Measurements from ENCODE around the gene PCF11. TPM values are rescaled to one million over a fixed set of nuclear protein-coding genes. Genes with fewer than 3 reads are reported as not detected.

PCF11 gene
- total RNA-seq, 1 experiment from 2014 or later: 41.7 TPM

DNA sequence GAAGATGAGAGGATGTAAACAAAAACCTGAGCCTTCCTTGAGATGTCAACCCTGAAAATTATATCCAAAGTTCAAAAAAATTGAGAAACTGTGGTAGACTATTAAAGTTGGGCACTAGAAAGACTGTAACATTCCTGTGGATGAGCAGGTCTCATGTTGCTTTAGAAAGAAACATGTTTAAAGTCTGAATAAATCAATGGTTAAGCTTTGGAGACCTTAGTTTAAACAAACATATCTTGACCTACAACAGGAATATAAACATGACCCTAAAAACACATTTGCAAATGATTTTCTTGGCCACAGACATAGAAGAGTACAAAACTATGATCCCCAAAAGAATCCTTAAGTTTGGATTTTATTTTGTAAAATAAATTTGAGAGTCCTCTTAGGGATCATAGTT is 38.1 kb upstream of the PCF11 start:
- no peak overlapping the region for H3K27ac ChIP-seq (ENCODE audit: low read length)
- POLR2A ChIA-PET (ENCODE audit: unreplicated experiment): no interaction called here
- no peak overlapping the region for H2AFZ ChIP-seq (ENCODE audit: low read length)
- H3K4me1 ChIP-seq (ENCODE audit: insufficient read depth, low read length): no peaks in the 10 kb centered on the region
- no peaks in the 10 kb centered on the region for H3K79me2 ChIP-seq (ENCODE audit: low read length)
- H3K36me3 ChIP-seq (ENCODE audit: low read depth, low read length): no peaks in the 10 kb centered on the region
- no TSS peak for BruUV-seq (replicated peaks)
- no peaks in the 10 kb centered on the region for H3K9me2 ChIP-seq (replicated peaks; ENCODE audit: low read length)
- DNase-seq (no peak), ATAC-seq (no peak)
- H3K4me3 ChIP-seq (ENCODE audit: low read length): no peak overlapping the region
- CTCF ChIA-PET: no interaction called here
- intact Hi-C loops (cut with micrococcal nuclease): no loop called here
- H3K9me3 ChIP-seq (ENCODE audit: low read length): no peaks in the 10 kb centered on the region
- no peak overlapping the region for H3K9ac ChIP-seq (ENCODE audit: low read length)
- no peaks in the 10 kb centered on the region for H3K27me3 ChIP-seq (ENCODE audit: low read length)
- no peak for TF ChIP-seq EZH2 (IDR thresholded peaks at IDR 0.05; ENCODE audit: low read length, unreplicated experiment)
- TF ChIP-seq, protein P1, sequence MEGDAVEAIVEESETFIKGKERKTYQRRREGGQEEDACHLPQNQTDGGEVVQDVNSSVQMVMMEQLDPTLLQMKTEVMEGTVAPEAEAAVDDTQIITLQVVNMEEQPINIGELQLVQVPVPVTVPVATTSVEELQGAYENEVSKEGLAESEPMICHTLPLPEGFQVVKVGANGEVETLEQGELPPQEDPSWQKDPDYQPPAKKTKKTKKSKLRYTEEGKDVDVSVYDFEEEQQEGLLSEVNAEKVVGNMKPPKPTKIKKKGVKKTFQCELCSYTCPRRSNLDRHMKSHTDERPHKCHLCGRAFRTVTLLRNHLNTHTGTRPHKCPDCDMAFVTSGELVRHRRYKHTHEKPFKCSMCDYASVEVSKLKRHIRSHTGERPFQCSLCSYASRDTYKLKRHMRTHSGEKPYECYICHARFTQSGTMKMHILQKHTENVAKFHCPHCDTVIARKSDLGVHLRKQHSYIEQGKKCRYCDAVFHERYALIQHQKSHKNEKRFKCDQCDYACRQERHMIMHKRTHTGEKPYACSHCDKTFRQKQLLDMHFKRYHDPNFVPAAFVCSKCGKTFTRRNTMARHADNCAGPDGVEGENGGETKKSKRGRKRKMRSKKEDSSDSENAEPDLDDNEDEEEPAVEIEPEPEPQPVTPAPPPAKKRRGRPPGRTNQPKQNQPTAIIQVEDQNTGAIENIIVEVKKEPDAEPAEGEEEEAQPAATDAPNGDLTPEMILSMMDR (conservative IDR thresholded peaks at IDR 0.05; ENCODE audit: low read depth, low read length): no peak
- no peak for TF ChIP-seq EZH2phosphoT487 (IDR thresholded peaks at IDR 0.05; ENCODE audit: borderline replicate concordance, low read length)
- no peaks in the 10 kb centered on the region for H4K20me1 ChIP-seq (ENCODE audit: low read length)
- no peaks in the 10 kb centered on the region for H3F3A ChIP-seq (ENCODE audit: low read length, unreplicated experiment)
- no peak overlapping the region for H3K4me2 ChIP-seq (ENCODE audit: low read length)

DNA sequence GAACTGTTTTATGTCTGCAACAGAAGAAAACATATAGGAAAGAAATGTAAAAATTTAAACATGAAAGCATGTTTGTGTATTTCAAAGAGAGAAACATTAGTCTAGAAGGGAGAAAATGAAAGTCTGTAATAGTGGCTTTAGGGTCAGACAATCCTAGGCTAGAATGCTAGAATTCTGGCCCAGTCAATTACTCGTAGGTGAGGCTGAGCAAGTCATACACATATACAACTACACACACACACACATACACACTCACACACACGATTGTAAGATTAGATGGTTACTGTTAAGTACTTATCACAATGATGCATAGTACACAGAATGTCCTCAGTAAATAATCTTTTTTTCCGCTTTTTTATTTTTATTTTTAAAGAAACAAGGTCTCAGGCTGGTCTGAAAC is 37.7 kb upstream of the PCF11 start:
- no peaks in the 10 kb centered on the region for H3K9me3 ChIP-seq (ENCODE audit: low read length)
- no peak for TF ChIP-seq EZH2phosphoT487 (IDR thresholded peaks at IDR 0.05; ENCODE audit: borderline replicate concordance, low read length)
- TF ChIP-seq EZH2 (IDR thresholded peaks at IDR 0.05; ENCODE audit: low read length, unreplicated experiment): no peak
- TF ChIP-seq, protein P1 (conservative IDR thresholded peaks at IDR 0.05; ENCODE audit: low read depth, low read length): no peak
- no peak overlapping the region for H3K9ac ChIP-seq (ENCODE audit: low read length)
- no TSS peak for BruUV-seq (replicated peaks)
- H3K27ac ChIP-seq (ENCODE audit: low read length): no peak overlapping the region
- H2AFZ ChIP-seq (ENCODE audit: low read length): 0 out of 2 replicates have a peak overlapping the region, but pooled peaks have one; percentile 2
- no peak overlapping the region for H3K4me2 ChIP-seq (ENCODE audit: low read length)
- ChIA-PET CTCF (no interaction called here), POLR2A (ENCODE audit: unreplicated experiment) (no interaction called here)
- H4K20me1 ChIP-seq (ENCODE audit: low read length): no peaks in the 10 kb centered on the region
- no peaks in the 10 kb centered on the region for H3K4me1 ChIP-seq (ENCODE audit: insufficient read depth, low read length)
- H3K9me2 ChIP-seq (replicated peaks; ENCODE audit: low read length): no peaks in the 10 kb centered on the region
- H3K4me3 ChIP-seq (ENCODE audit: low read length): no peak overlapping the region
- intact Hi-C loops (cut with micrococcal nuclease): no loop called here
- H3K36me3 ChIP-seq (ENCODE audit: low read depth, low read length): no peaks in the 10 kb centered on the region
- no peaks in the 10 kb centered on the region for H3F3A ChIP-seq (ENCODE audit: low read length, unreplicated experiment)
- no peaks in the 10 kb centered on the region for H3K27me3 ChIP-seq (ENCODE audit: low read length)
- DNase-seq: no peak
- ATAC-seq: no peak
- H3K79me2 ChIP-seq (ENCODE audit: low read length): no peaks in the 10 kb centered on the region

DNA sequence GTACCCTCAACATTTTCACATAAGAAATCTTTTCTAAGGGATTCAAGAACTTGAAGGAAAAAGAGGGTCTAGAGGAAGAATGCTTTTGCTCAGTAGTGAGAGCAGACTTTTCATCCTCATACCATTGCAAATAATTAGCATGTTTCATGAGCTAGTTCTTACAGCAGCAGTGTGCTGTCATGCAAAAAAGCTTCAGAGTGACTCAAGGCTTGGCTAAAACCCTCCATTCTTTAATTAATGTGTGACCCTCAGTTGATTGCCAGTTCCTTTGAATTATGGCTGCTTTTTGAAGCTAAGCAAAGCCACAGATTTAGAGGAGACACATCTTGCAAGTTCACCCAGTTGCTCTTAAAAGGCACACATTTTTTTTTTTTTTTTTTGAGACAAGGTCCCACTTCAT is 36.6 kb upstream of the PCF11 start:
- POLR2A ChIA-PET (ENCODE audit: unreplicated experiment): no interaction called here
- no peak for DNase-seq
- CTCF ChIA-PET: no interaction called here

More for the DNA sequence above, 36.6 kb upstream of the PCF11 start:
- TF ChIP-seq, protein P1 (conservative IDR thresholded peaks at IDR 0.05; ENCODE audit: low read depth, low read length): no peak
- TF ChIP-seq EZH2 (IDR thresholded peaks at IDR 0.05; ENCODE audit: low read length, unreplicated experiment): no peak
- no peak for TF ChIP-seq EZH2phosphoT487 (IDR thresholded peaks at IDR 0.05; ENCODE audit: borderline replicate concordance, low read length)
- ATAC-seq: no peak
- no peak overlapping the region for H3K4me3 ChIP-seq (ENCODE audit: low read length)
- H3K4me2 ChIP-seq (ENCODE audit: low read length): no peak overlapping the region
- no peaks in the 10 kb centered on the region for H3K4me1 ChIP-seq (ENCODE audit: insufficient read depth, low read length)
- H3K27ac ChIP-seq (ENCODE audit: low read length): no peak overlapping the region
- no peaks in the 10 kb centered on the region for H3K9me2 ChIP-seq (replicated peaks; ENCODE audit: low read length)
- no peaks in the 10 kb centered on the region for H3K9me3 ChIP-seq (ENCODE audit: low read length)
- no peaks in the 10 kb centered on the region for H3K27me3 ChIP-seq (ENCODE audit: low read length)
- BruUV-seq (replicated peaks): no TSS peak
- intact Hi-C loops (cut with micrococcal nuclease): no loop called here
- H4K20me1 ChIP-seq (ENCODE audit: low read length): no peaks in the 10 kb centered on the region
- no peak overlapping the region for H3K9ac ChIP-seq (ENCODE audit: low read length)
- H3F3A ChIP-seq (ENCODE audit: low read length, unreplicated experiment): no peaks in the 10 kb centered on the region
- H2AFZ ChIP-seq (ENCODE audit: low read length): no peak overlapping the region
- H3K36me3 ChIP-seq (ENCODE audit: low read depth, low read length): no peaks in the 10 kb centered on the region
- no peaks in the 10 kb centered on the region for H3K79me2 ChIP-seq (ENCODE audit: low read length)
